ENCODE results near the gene LRRC71.

LRRC71 gene

DNA sequence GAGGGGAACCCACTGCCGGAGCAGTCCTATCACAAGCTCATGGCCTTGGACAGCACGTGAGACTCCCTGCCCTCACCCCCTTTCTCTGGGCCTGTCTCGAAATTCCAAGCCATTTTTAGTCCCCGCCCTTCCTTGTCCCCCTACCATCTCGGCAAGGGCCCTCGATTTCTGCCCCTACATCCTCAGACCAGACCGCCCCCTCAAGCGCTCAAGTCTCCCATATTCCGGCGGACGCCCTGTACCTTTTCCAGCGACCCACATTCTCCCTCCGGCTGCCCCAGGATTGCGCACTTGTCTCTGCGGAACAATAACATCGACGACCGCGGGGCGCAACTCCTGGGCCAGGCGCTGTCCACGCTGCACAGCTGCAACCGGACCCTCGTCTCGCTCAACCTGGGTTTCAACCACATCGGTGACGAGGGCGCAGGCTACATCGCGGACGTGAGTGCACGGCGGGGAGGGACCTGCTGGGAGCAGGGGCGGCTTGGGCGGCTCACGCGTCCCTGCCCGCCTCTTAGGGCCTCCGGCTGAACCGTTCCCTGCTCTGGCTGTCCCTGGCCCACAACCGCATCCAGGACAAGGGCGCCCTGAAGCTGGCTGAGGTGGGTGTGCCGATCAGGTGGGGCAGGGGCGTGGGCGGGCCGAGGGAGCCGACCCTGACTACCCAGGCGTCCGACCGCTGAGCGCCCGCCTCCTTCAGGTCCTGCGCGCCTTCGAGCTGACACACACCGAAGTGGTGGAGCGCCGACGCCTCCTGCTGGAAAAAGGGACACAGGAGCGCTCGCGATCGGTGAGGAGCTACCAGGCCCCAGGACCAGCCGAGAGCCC lies 7.0 kb downstream of the LRRC71 start:
- peak in 4 of 5 experiments; percentile 33 to 59 (median 50) for DNase-seq

DNA sequence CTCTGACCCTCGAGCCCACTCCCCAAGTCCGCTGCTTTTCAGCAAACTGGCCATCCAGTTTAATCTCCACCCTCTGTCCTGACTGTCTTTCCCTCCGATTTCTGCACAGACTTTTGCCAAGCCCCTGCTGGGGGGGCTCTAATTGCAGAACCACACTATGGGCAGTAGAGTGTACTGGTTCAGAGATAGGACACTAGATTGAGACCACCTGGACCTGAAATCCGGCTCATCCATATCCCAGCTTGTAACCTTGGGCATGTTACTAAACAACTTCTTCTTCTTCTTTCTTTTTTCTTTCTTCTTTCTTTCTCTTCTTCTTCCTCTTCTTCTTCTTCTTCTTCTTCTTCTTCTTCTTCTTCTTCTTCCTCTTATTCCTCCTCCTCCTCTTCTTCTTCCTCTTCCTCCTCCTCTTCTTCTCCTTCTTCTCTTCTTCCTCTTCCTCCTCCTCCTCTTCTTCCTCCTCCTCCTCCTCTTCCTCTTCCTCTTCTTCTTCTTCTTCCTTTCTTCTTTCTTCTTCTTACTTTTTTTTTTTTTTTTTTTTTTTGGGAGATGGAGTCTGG lies 7.7 kb downstream of the LRRC71 start:
- no peak for DNase-seq

DNA sequence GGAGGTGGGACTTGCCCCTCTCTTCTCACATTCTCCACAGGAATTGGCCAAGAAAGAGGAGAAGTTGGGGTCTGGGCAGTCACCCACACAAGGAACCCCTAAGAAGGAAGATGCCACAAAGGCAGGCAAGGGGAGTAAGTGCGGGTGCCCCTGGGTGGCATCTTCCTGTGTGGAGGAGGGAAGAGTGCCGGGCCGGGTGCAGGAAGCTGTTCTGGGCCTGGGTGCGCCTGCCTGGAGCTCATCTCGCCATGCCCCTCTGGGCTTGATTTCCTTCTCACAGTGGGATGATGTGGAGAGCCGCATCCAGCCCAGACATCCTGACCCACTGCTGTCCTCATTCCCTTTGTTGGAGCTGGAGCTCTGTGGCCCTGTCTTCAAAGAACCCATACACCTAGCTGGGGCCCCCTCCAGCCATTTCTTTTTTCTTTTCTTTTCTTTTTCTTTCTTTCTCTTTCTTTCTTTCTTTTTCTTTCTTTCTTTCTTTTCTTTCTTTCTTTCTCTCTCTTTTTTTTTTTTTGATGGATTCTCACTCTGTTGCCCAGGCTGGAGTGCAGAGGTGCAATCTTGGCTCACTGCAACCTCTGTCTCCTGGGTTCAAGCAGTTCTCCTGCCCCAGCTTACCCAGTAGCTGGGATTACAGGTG lies 9.3 kb downstream of the LRRC71 start:
- no peak for DNase-seq

DNA sequence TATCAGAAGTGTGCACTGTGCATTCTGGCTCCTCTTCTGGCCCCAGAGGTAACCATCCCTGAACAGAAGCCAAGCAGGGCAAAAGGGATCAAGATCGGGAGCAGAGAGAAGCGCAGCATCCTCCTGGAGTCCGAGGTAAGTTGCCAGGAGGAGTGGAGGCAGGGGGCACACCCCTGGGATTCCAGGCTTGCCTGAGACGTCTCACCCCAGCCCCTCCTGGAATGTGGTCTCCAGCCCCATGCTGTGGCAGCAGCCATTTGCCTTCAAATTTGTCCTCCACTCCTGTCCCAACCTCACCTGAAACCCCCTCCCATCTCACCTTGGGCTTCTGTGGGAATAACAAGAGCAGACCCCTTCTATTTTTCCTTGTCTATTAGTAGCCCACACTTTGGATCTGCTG lies 10.1 kb downstream of the LRRC71 start:
- DNase-seq, result no peak

DNA sequence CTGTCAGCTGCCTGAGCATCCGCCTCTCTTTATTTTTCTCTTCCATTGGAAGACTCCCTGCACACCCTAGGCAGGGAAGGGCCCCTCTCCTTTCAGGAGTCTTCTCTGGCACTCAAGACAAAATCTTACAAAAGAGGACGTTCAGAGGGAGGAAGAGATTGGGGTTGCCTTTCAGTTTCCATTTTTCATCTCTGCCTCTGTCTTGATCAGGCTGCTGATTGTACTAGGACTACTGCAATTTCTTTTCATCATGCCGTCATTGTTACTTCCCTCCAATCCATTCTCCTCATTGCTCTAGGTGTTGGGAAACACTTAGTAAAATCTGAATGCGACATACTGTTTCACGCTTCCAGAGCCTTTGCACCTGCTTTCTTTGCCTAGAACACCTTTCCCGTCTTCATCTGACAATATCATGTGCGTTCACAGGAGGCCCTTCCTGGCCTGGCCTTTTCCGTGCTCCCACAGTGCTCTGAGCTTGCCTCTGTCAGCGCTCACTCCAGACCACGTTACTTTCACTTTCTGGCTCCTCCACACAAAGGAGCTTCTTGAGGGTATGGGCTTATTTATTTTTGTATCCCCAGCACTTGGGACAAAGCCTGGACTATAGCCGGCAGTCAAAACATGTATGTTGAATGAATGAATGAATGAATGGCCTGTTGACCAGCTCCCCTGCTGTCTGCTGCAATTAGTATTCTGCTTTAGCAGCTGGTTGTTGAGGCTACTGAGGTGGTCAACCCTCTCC lies 10.9 kb downstream of the LRRC71 start:
- DNase-seq, result no peak

DNA sequence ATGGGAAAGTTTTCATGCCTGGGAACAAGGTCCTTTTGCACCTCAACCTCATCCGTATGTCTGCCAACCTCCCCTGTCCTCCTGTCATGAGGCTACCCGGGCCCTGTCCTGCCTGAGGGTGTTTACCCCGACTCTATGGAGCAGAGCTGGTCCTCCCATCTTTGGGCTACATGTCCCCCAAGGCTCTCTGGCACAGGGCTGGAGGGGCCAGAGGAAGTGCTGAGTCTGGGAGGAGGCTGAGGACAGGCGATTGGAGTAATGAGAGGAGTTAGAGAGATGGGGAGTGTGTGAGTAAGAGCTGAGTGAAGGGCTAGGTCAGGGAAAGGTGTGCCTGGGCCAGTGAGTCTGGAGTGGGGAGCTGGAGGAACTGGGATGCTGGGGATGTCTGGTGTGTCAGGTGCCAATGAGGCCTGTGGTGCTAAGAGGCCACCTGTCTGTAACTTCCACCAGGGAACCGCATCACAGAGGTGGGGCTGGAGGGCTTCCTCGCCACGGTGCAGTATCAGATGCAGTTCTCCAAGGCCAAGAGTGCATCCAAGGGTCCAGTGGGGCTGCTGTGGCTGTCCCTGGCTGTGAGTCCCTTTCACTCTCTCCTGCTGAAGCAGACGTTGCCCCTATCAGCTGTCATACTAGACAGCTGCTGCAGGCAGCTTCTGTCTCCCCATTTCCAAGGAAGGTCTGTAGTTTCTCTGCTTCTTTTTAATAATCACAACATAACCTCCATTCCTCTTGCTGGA lies 11.7 kb downstream of the LRRC71 start:
- DNase-seq, result no peak

DNA sequence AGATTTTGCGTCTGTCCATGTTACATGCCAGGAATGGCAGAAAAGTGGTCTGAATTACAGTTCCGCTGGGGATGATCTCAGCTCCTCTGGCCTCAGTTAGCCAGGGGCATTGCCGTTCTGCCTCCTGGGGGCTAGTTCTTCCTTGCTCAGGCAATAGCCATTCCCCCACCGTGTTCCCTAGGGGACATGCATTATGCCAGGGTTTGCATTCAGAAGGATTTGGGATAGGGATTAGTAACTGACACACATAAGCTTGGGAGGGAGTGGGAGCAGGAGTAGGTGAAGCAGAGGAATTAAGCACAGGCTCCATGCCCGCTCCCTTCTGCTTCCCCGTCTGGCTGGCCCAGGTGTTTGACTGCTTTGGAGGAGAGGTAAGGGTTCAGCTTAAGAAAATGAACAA lies 12.7 kb downstream of the LRRC71 start:
- no peak for DNase-seq

DNA sequence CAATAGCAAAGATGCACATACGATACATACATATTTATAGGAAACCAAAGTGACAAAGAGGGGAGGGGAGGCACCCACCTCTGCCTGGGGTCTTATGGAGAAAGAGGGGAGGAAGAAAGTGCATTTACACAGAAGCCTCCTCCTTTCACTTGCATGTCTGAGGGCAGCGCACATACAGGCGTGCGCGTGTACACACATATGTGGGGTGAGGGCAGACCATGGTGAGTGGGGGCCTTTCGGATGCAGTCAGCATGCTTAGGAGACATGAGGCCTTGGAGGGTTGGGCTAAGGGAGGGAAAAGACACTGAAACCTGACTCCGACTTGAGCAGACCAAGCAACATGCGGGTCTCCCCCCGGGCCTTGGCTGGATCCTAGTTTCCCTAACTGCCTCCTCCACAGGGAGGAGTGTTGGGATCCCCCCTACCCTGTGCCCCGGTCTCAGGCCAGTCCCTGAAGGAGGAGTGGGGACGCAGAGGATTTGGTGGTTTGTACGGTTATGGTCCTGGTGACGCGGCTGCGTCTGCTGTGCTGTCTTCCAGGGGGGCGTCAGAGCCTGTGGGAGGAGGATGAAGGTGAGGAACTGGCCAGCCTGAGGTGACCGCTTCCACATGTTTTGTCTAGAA lies 15.2 kb downstream of the LRRC71 start:
- DNase-seq, result no peak

DNA sequence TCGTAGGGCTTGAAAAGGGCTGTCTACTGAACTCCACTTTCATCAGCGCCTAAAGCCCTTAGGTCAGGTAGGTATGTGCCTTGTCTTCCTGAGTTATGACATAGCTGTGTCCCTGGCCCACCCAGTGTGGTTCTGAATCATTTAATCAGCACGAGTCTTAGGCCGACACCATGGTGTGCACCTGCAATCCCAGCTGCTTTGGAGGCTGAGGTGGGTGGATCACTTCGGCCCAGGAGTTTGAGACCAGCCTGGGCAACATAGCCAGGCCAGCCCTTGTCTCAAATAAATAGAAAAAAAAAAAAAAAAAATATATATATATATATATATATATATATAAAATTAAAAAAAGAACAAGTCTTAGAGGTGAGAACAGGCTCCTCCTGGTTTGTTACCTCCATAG lies 15.8 kb downstream of the LRRC71 start:
- DNase-seq, result no peak

DNA sequence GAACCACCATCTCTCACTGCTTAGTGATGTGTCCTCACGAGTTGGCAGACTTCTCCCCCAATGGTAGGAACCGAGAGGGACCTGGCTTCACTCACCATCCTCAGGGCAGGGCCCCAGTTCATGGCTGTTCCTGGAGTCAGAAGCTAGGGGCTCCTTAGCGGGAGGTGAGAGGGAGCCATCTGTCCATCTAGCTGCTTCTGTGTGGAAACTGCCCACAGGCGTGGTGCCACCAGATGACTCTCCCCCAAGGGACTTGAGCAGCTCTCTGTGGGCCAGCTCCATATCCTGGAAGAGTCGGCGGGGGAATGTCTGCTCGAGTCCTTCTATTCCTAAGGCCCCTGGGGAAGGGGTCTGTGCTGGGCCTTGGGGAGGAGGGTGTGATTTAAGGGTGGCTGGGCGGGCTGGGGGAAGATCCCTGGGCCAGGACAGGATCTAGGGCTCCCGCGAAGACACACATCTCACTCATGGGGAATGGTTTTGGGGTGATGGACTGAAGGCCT lies 16.3 kb downstream of the LRRC71 start:
- DNase-seq, result no peak

DNA sequence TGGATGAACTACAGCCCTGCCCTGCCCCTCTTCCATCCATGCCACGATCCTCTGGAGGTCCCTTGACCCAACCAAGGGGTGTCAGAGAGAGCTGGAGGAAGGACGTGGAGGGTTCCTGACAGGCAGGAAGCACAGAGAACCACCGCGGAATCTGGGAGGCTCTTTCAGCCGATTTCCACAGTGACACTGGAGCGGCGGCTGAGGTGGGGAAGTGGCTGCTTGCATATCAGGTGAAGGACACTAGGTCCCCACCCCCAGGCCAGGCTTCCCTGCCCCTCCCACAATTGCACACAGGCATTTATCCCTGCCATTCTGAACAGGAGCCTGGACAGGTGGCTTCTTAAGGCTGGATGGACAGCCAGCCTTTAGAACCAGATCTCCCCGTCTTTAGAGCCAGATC lies 17.5 kb downstream of the LRRC71 start:
- no peak for DNase-seq

DNA sequence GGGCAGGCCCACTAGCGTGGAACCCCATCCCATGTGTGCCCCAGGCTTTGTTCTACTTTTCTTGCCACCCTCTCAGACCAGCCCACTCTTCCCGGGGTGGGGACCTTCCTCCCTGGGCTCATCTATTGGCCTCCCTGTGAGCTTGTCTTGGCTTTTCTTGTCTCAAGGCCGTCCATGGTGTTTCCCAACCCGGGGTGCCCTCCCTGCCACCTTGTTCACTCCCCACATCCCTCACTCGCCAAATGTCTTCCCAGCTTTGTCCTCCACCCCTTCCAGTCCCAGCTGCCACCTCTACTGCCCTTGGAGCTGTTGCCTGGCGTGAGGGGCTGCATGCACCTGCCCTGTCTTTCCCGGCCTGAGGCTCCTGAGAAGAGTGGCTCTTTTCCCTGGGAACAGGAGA lies 18.4 kb downstream of the LRRC71 start:
- DNase-seq, result no peak

DNA sequence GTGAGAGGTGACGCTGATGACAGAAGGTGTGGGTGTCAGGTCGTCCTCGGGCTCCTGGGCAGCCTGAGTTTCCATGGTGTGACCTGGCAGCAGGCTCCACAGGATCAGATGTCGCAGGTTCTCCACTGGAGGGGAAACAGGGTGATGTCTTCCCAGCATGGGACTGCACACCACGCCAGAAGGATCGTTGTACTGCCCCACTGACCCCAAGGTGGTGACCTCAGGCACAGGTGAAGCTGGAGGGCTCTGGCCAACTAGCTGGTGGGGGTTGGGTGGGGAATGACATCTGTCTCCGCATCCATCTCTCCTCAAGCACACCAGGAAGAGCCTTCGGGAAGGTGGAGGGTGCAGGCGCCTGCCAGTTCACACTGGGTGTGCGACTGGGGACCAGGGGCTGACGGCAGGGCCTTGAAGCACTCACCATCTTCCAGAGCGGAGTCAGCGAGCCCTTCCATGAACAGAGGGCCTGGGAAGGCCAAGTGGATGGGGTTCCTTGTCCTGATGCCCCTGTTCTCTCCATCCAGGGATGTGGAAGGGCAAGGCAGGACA lies 19.4 kb downstream of the LRRC71 start:
- no peak for DNase-seq

DNA sequence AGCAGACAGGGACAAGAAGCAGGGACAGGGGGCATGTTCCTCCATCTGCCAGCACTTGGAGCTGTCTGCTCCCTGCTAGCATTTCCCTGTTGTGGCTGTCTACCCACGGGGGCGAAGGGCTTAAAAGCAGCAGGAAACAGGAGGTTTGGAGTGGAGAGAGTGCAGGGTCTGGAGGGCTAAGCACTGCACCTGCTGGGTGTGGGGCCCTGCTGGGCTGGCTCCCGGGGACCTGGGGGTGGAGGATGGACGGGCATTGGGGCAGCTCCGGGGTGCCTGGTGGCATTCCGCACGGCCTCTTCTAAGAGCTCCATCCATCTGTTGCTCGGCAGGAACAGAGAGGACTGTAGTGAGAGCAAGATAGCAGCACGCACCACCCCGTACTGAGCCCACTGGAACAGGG lies 21.2 kb downstream of the LRRC71 start:
- DNase-seq, result no peak

DNA sequence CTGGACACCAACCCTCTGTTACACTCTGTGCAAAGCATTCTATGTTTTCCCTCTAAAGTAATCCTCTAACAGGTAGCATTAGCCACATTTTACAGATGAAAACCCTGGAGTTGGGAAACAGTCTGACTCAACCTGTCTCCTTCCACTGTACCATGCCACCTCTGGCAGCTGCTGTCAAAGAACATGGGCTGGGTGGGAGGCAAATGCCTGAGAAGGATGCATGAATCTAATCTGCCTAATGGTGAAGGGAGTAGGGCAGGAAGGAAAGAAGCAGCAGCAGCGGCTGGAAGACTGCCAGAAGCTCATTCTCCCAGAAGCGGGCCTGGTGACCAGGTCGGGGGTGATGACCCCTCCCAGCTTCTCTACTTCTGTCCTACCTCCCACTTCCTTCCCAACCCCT lies 21.7 kb downstream of the LRRC71 start:
- DNase-seq, result no peak

DNA sequence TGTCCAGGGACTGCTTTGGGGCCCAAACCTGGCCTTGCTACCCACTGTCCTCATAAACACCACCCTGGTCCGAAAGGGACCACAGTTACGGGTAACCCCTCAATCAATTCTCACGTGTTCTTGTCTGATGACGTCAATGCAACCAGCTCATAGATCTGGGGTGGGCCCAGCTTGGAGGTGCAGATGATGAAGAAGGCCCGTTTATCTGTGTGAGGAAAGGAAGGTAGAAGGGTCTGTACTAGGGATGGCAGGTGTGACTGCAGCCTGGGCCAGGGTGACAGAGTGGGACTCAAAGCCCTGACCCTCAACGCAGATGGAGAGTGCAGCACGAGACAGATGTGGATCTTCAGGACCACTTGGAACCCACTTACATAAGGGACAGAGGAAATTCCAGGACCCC lies 22.1 kb downstream of the LRRC71 start:
- no peak for DNase-seq

DNA sequence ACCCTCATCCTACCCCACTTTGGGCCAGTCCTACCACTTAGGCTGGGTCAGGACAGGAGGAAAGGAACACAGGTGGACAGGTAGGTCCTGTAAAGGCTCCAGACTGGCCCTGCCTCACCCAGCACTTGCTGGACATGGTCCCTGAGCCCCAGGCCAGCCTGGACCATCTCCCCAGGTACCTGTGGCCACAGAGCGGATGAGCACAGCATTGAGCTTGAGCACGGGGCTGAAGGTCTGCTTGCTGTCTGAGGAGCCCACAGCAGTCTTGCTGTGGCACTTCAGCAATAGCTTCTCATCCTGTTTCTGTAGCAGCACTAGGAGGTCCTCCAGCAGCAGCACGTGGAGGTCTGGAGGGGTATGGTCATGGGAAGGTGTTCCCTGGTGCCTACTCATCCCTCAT lies 23.3 kb downstream of the LRRC71 start:
- DNase-seq, result no peak

DNA sequence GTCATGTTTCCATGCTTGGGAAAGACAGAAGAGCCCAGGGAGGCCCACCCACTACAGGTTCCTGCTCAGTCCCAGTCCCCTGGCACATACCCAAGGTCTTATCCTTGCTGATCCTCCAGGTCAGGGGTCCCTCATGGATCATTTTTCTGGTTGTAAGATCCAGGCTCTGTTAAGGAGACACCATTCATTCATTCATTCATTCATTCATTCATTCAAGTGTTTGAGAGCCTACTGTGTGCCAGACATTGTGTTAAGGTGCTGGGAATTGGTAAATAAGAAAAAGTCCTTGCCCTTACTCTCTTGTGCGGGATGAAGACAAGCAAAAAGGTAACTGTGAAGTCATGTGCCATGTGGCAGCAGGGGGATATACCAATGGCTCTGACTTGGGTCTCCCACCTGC lies 23.8 kb downstream of the LRRC71 start:
- no peak for DNase-seq

DNA sequence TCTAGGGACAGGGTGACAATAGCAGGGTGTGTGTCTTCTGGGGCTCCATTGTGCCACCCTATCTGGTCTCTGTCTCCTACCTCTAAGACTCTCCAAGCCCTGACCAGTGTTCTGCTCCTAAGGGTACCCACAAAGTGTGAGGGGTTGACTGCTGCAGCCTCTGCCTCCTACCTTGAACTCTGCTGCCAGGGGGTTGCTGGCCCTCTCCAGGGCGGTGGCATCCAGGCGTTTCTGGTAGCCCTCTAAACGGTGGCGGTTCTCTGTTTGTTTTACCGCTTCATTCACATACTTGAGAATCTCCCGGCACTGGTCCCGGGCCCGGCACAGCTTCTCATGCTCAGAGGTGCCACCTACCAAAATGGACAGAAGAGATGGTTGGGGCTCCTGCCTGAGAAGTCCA lies 24.4 kb downstream of the LRRC71 start:
- DNase-seq, result no peak

DNA sequence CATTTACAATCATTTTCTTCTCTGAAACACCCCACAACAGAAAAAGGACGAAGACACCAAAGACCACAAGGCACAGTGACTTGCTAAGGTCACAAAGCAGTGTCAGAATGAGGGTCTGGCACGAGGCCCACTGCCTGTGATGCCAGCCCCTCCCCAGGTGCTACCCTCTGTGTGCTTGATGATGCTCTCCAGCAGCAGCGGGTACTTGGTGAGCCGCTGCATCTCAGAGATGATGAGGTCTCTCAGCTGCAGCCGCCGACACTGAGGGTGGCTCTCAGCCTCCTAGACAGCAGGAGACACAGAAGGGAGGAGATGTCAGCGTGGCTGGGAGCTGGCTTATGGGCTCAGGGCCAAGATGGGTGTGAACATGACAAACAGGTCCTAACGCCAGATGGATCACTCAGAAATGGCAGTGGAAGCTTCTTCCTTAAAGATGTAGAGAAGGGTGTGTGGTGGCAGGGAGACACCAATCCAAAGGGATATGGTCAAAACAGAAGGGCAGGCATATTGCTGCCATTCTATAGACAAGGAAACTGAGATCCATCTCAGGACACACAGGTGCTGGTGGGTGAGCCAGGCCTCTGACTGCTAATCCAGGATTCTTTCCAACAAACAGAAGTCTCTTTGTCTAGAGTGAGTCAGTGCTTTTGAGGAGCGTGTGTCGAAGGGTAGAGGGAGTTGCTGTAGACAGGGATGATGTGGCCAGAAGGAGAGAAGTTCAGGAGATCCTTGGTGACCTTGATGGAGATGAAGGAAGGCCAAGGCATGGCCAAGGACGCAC lies 25.6 kb downstream of the LRRC71 start:
- no peak for DNase-seq

DNA sequence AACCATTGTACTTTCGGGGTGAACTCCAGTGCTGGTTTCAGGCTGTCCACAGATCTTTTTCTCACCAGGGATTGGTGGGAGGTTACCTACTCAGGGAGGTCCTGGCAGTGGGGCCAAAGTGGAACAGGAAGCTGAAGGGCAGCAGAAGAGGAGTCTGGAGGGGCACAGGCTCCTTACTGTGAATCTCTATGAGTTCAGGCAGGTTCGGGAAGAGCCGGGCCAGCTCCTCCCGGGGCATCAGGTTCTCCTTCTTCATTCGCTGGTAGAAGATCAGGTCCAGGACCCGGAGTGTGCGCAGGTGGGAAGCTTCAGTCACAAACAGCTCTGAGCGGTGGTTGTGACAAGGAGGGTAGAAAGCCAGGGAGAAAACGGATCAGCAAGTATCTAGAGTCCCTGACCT lies 26.7 kb downstream of the LRRC71 start:
- DNase-seq, result no peak
